ENCODE data around the gene AGR3. TPM values are rescaled to one million over a fixed set of nuclear protein-coding genes. Genes with fewer than 3 reads are reported as not detected.

The AGR3 gene
- total RNA-seq, 1 donor from 2014 or later = not detected

DNA sequence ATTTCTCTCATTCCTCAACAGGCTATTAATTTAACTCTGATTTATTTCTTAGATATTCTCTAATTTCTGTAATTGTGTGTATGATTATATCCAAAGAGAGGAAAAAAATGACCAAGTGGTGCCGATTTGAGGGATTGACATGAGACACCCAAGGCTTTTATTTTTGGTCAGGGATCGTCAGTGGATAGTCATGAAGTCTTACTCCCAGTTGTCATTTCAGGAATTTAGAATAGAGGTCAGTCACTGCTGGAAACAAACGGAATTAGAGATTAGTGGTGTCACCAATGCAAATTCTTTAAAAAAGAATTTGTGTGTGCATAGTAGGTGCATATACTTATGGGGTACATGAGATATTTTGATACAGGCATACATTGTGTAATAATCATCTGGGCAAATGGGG lies 26.8 kb upstream of the AGR3 start:
- no peak overlapping the region for H3K4me2 ChIP-seq (ENCODE audit: low read length)
- no peak overlapping the region for H2AFZ ChIP-seq (ENCODE audit: low read depth, low read length)
- DNase-seq (ENCODE audit: low read depth) (no peak), FAIRE-seq (no peak)
- H4K20me1 ChIP-seq (ENCODE audit: insufficient read depth, low read length) = no peaks in the 10 kb centered on the region
- H3K4me3 ChIP-seq (ENCODE audit: insufficient read depth, low read depth, low read length) = no peak overlapping the region
- no peaks in the 10 kb centered on the region for H3K36me3 ChIP-seq (ENCODE audit: insufficient read depth, low read length)
- no peaks in the 10 kb centered on the region for H3K79me2 ChIP-seq (ENCODE audit: insufficient read depth, low read length)
- Mint-ChIP-seq H3K4me3 (ENCODE audit: unreplicated experiment) (no peak overlapping the region), H3K4me1 (ENCODE audit: low read depth, unreplicated experiment) (peaks cover 18% of the 10 kb centered on the region), H3K27ac (ENCODE audit: unreplicated experiment) (no peak overlapping the region), H3K27me3 (ENCODE audit: low read depth, unreplicated experiment) (no peaks in the 10 kb centered on the region), H3K36me3 (ENCODE audit: low read depth, unreplicated experiment) (no peaks in the 10 kb centered on the region), H3K9me3 (ENCODE audit: unreplicated experiment) (peaks cover 2% of the 10 kb centered on the region)
- no peaks in the 10 kb centered on the region for H3K9me3 ChIP-seq (ENCODE audit: insufficient read depth, low read depth, low read length)
- no peak overlapping the region for H3K9ac ChIP-seq (ENCODE audit: low read length)
- no peak for TF ChIP-seq EZH2 (IDR thresholded peaks at IDR 0.05; ENCODE audit: insufficient read depth, low read length)
- TF ChIP-seq, protein P1, sequence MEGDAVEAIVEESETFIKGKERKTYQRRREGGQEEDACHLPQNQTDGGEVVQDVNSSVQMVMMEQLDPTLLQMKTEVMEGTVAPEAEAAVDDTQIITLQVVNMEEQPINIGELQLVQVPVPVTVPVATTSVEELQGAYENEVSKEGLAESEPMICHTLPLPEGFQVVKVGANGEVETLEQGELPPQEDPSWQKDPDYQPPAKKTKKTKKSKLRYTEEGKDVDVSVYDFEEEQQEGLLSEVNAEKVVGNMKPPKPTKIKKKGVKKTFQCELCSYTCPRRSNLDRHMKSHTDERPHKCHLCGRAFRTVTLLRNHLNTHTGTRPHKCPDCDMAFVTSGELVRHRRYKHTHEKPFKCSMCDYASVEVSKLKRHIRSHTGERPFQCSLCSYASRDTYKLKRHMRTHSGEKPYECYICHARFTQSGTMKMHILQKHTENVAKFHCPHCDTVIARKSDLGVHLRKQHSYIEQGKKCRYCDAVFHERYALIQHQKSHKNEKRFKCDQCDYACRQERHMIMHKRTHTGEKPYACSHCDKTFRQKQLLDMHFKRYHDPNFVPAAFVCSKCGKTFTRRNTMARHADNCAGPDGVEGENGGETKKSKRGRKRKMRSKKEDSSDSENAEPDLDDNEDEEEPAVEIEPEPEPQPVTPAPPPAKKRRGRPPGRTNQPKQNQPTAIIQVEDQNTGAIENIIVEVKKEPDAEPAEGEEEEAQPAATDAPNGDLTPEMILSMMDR (IDR thresholded peaks at IDR 0.05; ENCODE audit: insufficient read depth, low read depth, low read length) = no peak
- H3K27ac ChIP-seq (ENCODE audit: low read depth, low read length) = no peak overlapping the region
- peaks cover 7% of the 10 kb centered on the region for H3K4me1 ChIP-seq (ENCODE audit: insufficient read depth, low read length)
- no peaks in the 10 kb centered on the region for H3K27me3 ChIP-seq (ENCODE audit: insufficient read depth, low read length)

DNA sequence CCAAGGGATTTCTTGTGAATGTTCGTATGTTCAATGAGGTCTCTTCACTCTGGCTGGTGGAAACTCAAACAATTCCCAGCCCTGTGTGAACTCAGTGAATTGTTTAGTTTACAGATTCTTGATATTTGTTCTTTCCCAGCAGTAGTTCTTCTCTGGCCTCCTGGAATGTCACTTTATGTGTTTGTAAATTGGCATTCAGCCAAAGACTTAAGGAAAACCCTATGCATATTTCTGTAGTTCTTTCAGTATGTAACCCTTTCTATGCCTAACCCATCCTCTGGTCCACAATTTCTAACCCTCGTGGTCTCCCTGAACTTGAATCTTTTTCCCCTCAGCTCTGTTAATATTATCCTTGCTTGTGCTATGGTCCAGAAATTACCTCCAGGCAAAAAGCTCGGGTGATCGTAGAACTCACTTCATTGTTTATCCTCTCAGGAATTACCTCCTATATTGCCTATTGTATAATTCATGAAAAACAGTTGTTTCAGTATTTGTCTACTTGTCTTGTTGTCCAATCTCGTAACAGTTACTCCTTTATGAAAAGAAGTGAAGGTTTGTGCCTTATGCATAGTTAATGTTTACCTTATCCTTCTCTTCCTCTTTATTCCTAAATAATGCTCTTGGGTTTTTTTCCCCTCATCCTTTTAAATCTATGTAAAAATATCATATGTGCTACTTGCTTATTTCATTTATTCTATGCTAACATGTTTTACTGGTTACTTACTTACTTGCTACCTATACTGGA lies 23.7 kb upstream of the AGR3 start:
- Histone ChIP-seq H3K27ac (ENCODE audit: low read depth, low read length) (no peak overlapping the region), H3K9me3 (ENCODE audit: insufficient read depth, low read depth, low read length) (no peaks in the 10 kb centered on the region), H2AFZ (ENCODE audit: low read depth, low read length) (no peak overlapping the region), H3K9ac (ENCODE audit: low read length) (no peak overlapping the region), H4K20me1 (ENCODE audit: insufficient read depth, low read length) (no peaks in the 10 kb centered on the region), H3K4me1 (ENCODE audit: insufficient read depth, low read length) (peaks cover 7% of the 10 kb centered on the region), H3K79me2 (ENCODE audit: insufficient read depth, low read length) (no peaks in the 10 kb centered on the region), H3K27me3 (ENCODE audit: insufficient read depth, low read length) (no peaks in the 10 kb centered on the region), H3K36me3 (ENCODE audit: insufficient read depth, low read length) (no peaks in the 10 kb centered on the region), H3K4me2 (ENCODE audit: low read length) (peak overlapping the region; percentile 49), H3K4me3 (ENCODE audit: insufficient read depth, low read depth, low read length) (no peak overlapping the region)
- TF ChIP-seq, protein P1 (IDR thresholded peaks at IDR 0.05; ENCODE audit: insufficient read depth, low read depth, low read length) = no peak
- no peak for TF ChIP-seq EZH2 (IDR thresholded peaks at IDR 0.05; ENCODE audit: insufficient read depth, low read length)
- Mint-ChIP-seq H3K9me3 (ENCODE audit: unreplicated experiment) (peaks cover 2% of the 10 kb centered on the region), H3K36me3 (ENCODE audit: low read depth, unreplicated experiment) (no peaks in the 10 kb centered on the region), H3K27me3 (ENCODE audit: low read depth, unreplicated experiment) (no peaks in the 10 kb centered on the region), H3K27ac (ENCODE audit: unreplicated experiment) (peak overlapping the region; percentile 91), H3K4me1 (ENCODE audit: low read depth, unreplicated experiment) (peaks cover 18% of the 10 kb centered on the region), H3K4me3 (ENCODE audit: unreplicated experiment) (no peak overlapping the region)
- FAIRE-seq = no peak
- DNase-seq (ENCODE audit: low read depth) = peak; percentile 53

DNA sequence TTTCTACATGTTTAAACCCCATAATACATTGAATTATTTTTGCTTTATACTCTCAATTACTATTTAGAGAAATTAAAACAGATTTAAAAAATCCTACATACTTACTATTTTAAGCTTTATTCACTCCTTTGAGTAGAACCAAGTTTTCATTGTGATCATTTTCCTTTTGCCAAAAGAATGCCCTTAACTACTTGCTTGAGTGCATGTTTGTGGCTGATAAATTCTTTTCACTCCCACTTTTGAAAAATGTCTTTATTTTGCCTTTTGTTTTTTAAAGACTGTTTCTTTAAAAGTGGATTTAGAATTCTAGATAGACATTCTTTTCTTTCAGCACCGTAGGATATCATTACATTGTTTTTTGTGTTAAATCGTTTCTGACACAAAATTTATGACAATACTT lies 22.3 kb upstream of the AGR3 start:
- no peak overlapping the region for H2AFZ ChIP-seq (ENCODE audit: low read depth, low read length)
- Mint-ChIP-seq H3K4me3 (ENCODE audit: unreplicated experiment) (no peak overlapping the region), H3K36me3 (ENCODE audit: low read depth, unreplicated experiment) (no peaks in the 10 kb centered on the region), H3K27ac (ENCODE audit: unreplicated experiment) (peak overlapping the region; percentile 88), H3K9me3 (ENCODE audit: unreplicated experiment) (peaks cover 2% of the 10 kb centered on the region), H3K4me1 (ENCODE audit: low read depth, unreplicated experiment) (peaks cover 18% of the 10 kb centered on the region), H3K27me3 (ENCODE audit: low read depth, unreplicated experiment) (no peaks in the 10 kb centered on the region)
- H3K9me3 ChIP-seq (ENCODE audit: insufficient read depth, low read depth, low read length) = no peaks in the 10 kb centered on the region
- H4K20me1 ChIP-seq (ENCODE audit: insufficient read depth, low read length) = no peaks in the 10 kb centered on the region
- H3K4me3 ChIP-seq (ENCODE audit: insufficient read depth, low read depth, low read length) = no peak overlapping the region
- H3K9ac ChIP-seq (ENCODE audit: low read length) = no peak overlapping the region
- no peak for TF ChIP-seq EZH2 (IDR thresholded peaks at IDR 0.05; ENCODE audit: insufficient read depth, low read length)
- TF ChIP-seq, protein P1 (IDR thresholded peaks at IDR 0.05; ENCODE audit: insufficient read depth, low read depth, low read length) = no peak
- H3K27ac ChIP-seq (ENCODE audit: low read depth, low read length) = no peak overlapping the region
- H3K79me2 ChIP-seq (ENCODE audit: insufficient read depth, low read length) = no peaks in the 10 kb centered on the region
- no peaks in the 10 kb centered on the region for H3K36me3 ChIP-seq (ENCODE audit: insufficient read depth, low read length)
- no peak for FAIRE-seq
- no peak overlapping the region for H3K4me2 ChIP-seq (ENCODE audit: low read length)
- DNase-seq (ENCODE audit: low read depth) = peak; percentile 52
- H3K27me3 ChIP-seq (ENCODE audit: insufficient read depth, low read length) = no peaks in the 10 kb centered on the region
- peaks cover 7% of the 10 kb centered on the region for H3K4me1 ChIP-seq (ENCODE audit: insufficient read depth, low read length)

Data from astrocyte (in vitro differentiated cells and primary cell).